Neuronal stem cell (in vitro differentiated cells): ENCODE results near the gene MAP4K3.

Experiments used
- DNase-seq: peaks from one replicate; pipeline ENCODE4 v3.0.0-alpha.2; 2013; ENCODE audit warnings: low spot score
- H2AFZ ChIP-seq: one replicate; pipeline ENCODE4 v1.6.1; 2013; ENCODE audit warnings: mild to moderate bottlenecking, low read length, inconsistent platforms
- H2AK5ac ChIP-seq: 2 replicates; pipeline ENCODE4 v1.6.1; 2013; ENCODE audit warnings: low read depth, mild to moderate bottlenecking, inconsistent platforms, low read length, moderate library complexity, mixed read lengths
- H2BK120ac ChIP-seq: 2 replicates; pipeline ENCODE4 v1.6.1; 2013; ENCODE audit warnings: low read depth, mild to moderate bottlenecking, inconsistent platforms, low read length, moderate library complexity, mixed read lengths
- H2BK12ac ChIP-seq: one replicate; pipeline ENCODE4 v1.6.1; 2013; ENCODE audit warnings: low read length, inconsistent platforms
- H2BK15ac ChIP-seq: 2 replicates; pipeline ENCODE4 v1.6.1; 2013; ENCODE audit warnings: mild to moderate bottlenecking, low read length, inconsistent platforms, mixed read lengths
- H2BK5ac ChIP-seq: one replicate; pipeline ENCODE4 v1.6.1; 2013; ENCODE audit warnings: inconsistent platforms, mild to moderate bottlenecking, low read length, moderate library complexity
- H3K14ac ChIP-seq: one replicate; pipeline ENCODE4 v1.6.1; 2013; ENCODE audit warnings: low read length, inconsistent platforms
- H3K18ac ChIP-seq: 2 replicates; pipeline ENCODE4 v1.6.1; 2013; ENCODE audit warnings: low read length, inconsistent platforms
- H3K23ac ChIP-seq: 2 replicates; pipeline ENCODE4 v1.6.1; 2013; ENCODE audit warnings: low read depth, mild to moderate bottlenecking, mixed read lengths, low read length, inconsistent platforms; ENCODE audit not compliant: poor library complexity
- H3K27ac ChIP-seq: replicated peaks from 3 replicates; pipeline ENCODE4 v1.5.1; 2013; ENCODE audit warnings: low read length, inconsistent platforms
- H3K27me3 ChIP-seq, 3 experiments: 2 replicates each; pipeline ENCODE4 v1.6.1; 2013; ENCODE audit warnings: low read length in 3 of 3, mild to moderate bottlenecking in 2 of 3, inconsistent platforms in 1 of 3, low read depth in 1 of 3, mixed read lengths in 1 of 3, moderate library complexity in 1 of 3; ENCODE audit not compliant: control insufficient read depth in 3 of 3, insufficient read depth in 3 of 3
- H3K36me3 ChIP-seq, 2 donors: replicated peaks in 1 of 2; 2 replicates each; pipeline ENCODE4 v1.6.1; 2013; ENCODE audit warnings: low read length in 2 of 2; ENCODE audit not compliant: control insufficient read depth in 2 of 2, insufficient read depth in 2 of 2
- H3K4ac ChIP-seq: 2 replicates; pipeline ENCODE4 v1.6.1; 2013; ENCODE audit warnings: inconsistent platforms, mild to moderate bottlenecking, low read length, moderate library complexity
- H3K4me1 ChIP-seq, 2 donors: 1 replicate in 1 of 2; 2 replicates in 1 of 2; pipeline ENCODE4 v1.6.1; 2013; ENCODE audit warnings: low read length in 2 of 2, low read depth in 1 of 2; ENCODE audit not compliant: control insufficient read depth in 2 of 2, insufficient read depth in 1 of 2
- H3K4me2 ChIP-seq: one replicate; pipeline ENCODE4 v1.6.1; 2013; ENCODE audit warnings: mild to moderate bottlenecking, low read length, inconsistent platforms; ENCODE audit not compliant: insufficient read depth, poor library complexity, severe bottlenecking
- H3K4me3 ChIP-seq, 2 donors: 2 replicates each; pipeline ENCODE4 v1.5.1; 2013; ENCODE audit warnings: low read length in 2 of 2, mild to moderate bottlenecking in 2 of 2, inconsistent platforms in 1 of 2, moderate library complexity in 1 of 2
- H3K79me1 ChIP-seq: one replicate; pipeline ENCODE4 v1.6.1; 2013; ENCODE audit warnings: low read depth, mild to moderate bottlenecking, inconsistent platforms, low read length, moderate library complexity
- H3K9ac ChIP-seq: one replicate; pipeline ENCODE4 v1.6.1; 2013; ENCODE audit warnings: mild to moderate bottlenecking, low read depth, low read length, inconsistent platforms; ENCODE audit not compliant: poor library complexity
- H3K9me3 ChIP-seq, 2 donors: replicated peaks in 1 of 2; 2 replicates each; pipeline versions ENCODE3 to v1.6.1; 2013; ENCODE audit warnings: low read length in 2 of 2, mild to moderate bottlenecking in 2 of 2, inconsistent platforms in 1 of 2, low read depth in 1 of 2, mixed read lengths in 1 of 2, moderate library complexity in 1 of 2; ENCODE audit not compliant: control insufficient read depth in 2 of 2, insufficient read depth in 1 of 2
- H4K8ac ChIP-seq: one replicate; pipeline ENCODE4 v1.6.1; 2013; ENCODE audit warnings: low read depth, mild to moderate bottlenecking, inconsistent platforms, low read length, moderate library complexity
- H4K91ac ChIP-seq: one replicate; pipeline ENCODE4 v1.6.1; 2013; ENCODE audit warnings: low read length, low read depth, mild to moderate bottlenecking, inconsistent platforms; ENCODE audit not compliant: poor library complexity
- whole genome bisulfite sequencing, 2 donors: extraction: QIAGEN DNeasy Blood & Tissue Kit; methylation state at CpG; one replicate each; pipeline ENCODE4 v1.1.7; 2013; ENCODE audit warnings: missing lambda C conversion rate in 2 of 2, mixed read lengths in 1 of 2; ENCODE audit not compliant: insufficient read length in 2 of 2, insufficient replicate concordance in 1 of 2; ENCODE audit errors: extremely low coverage in 2 of 2; 5-methylcytosine and 5-hydroxymethylcytosine counted together

Gene MAP4K3

DNA sequence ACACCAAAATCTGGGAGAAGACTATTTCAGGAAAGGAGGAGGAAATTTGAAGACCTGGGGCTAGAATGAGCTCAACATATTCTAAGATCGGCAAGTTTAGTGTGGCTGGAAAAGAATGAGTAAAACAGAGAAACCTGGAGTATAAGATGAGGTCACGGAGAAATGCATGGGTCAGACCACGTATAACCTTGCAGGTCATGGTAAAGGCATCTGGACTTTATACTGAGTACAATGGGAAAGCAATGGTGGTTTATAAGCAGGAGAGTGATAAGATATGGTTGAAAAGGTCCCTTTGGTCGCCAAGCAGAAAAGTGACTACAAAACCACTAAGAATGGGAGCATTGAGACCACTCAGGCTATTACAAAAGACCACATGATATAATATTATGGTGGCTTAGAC lies 102.1 kb downstream of the MAP4K3 start:
- Histone ChIP-seq H4K91ac (no peak overlapping the region), H2AK5ac (no peak overlapping the region), H3K4me1 (peaks cover 0 to 3% of the 10 kb centered on the region in 2 donors), H3K79me1 (no peaks in the 10 kb centered on the region), H3K4me3 (no peak overlapping the region), H3K27ac (no peak overlapping the region), H4K8ac (no peak overlapping the region), H2BK5ac (no peak overlapping the region), H3K14ac (no peak overlapping the region), H3K9me3 (peaks cover 0 to 5% of the 10 kb centered on the region in 2 donors), H3K4me2 (no peak overlapping the region), H3K4ac (no peak overlapping the region), H2BK120ac (no peak overlapping the region), H3K36me3 (peaks cover 0 to 84% of the 10 kb centered on the region in 2 donors), H3K27me3 (no peaks in the 10 kb centered on the region), H3K18ac (no peak overlapping the region), H3K23ac (no peak overlapping the region), H2AFZ (no peak overlapping the region), H3K9ac (no peak overlapping the region), H2BK12ac (no peak overlapping the region), H2BK15ac (no peak overlapping the region)
- DNase-seq: no peak
- no CpG with 5 or more reads among the region's 4 CpGs for WGBS, 2 donors

DNA sequence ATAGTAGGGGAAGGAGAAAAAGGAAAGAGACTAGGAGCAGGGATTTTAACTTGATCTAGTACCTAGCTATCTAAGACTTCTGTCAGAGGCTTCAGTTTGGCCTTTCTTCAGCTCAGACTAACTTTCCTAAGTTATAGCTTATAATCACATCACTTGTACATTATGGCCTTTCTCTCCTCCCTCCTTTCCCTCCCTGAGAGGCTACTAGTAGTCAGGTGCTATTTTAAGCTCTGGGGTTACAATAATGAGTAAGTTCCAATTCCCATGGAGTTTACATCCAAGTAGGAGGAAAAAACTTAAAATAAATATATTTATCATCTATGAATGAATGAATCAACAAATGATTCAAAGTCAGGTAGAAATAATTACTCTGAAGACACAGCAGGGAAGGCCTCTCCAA lies 102.6 kb downstream of the MAP4K3 start:
- Histone ChIP-seq H3K9me3 (peaks cover 0 to 5% of the 10 kb centered on the region in 2 donors), H4K8ac (no peak overlapping the region), H2BK5ac (no peak overlapping the region), H3K23ac (no peak overlapping the region), H2BK15ac (no peak overlapping the region), H2AK5ac (no peak overlapping the region), H3K4me2 (no peak overlapping the region), H3K27me3 (no peaks in the 10 kb centered on the region), H3K18ac (no peak overlapping the region), H3K27ac (no peak overlapping the region), H2BK12ac (no peak overlapping the region), H3K4ac (no peak overlapping the region), H3K14ac (no peak overlapping the region), H3K36me3 (peaks cover 0 to 88% of the 10 kb centered on the region in 2 donors), H3K4me1 (peaks cover 0 to 3% of the 10 kb centered on the region in 2 donors), H3K79me1 (no peaks in the 10 kb centered on the region), H2BK120ac (no peak overlapping the region), H4K91ac (no peak overlapping the region), H3K4me3 (no peak overlapping the region), H2AFZ (no peak overlapping the region), H3K9ac (no peak overlapping the region)
- DNase-seq: no peak

DNA sequence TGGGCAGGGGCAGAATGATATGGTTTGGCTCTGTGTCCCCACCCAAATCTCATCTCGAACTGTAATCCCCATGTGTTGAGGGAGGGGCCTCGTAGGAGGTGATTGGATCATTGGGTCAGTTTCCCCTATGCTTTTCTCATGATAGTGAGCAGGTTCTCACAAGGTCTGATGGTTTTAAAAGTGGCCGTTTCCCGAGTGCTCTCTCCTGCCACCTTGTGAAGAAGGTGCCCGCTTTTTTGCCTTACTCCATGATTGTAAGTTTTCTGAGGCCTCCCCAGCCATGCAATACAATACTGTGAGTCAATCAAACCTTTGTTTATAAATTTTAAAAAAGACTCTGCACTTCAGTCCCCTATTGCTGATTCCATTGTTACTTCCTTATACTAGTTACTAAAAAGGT lies 110.4 kb downstream of the MAP4K3 start:
- Histone ChIP-seq H3K27me3 (no peaks in the 10 kb centered on the region), H3K4me2 (no peak overlapping the region), H2BK120ac (no peak overlapping the region), H3K9ac (no peak overlapping the region), H2AK5ac (no peak overlapping the region), H3K14ac (no peak overlapping the region), H2BK5ac (no peak overlapping the region), H3K36me3 (peaks cover 0 to 98% of the 10 kb centered on the region in 2 donors), H3K4me1 (no peaks in the 10 kb centered on the region), H2BK12ac (no peak overlapping the region), H3K18ac (no peak overlapping the region), H3K4me3 (no peak overlapping the region), H2AFZ (no peak overlapping the region), H3K4ac (no peak overlapping the region), H3K79me1 (no peaks in the 10 kb centered on the region), H4K8ac (no peak overlapping the region), H3K27ac (no peak overlapping the region), H3K9me3 (peaks cover 0 to 2% of the 10 kb centered on the region in 2 donors), H2BK15ac (no peak overlapping the region), H4K91ac (no peak overlapping the region), H3K23ac (no peak overlapping the region)
- no peak for DNase-seq
- WGBS, 2 donors: no CpG with 5 or more reads among the region's 5 CpGs

DNA sequence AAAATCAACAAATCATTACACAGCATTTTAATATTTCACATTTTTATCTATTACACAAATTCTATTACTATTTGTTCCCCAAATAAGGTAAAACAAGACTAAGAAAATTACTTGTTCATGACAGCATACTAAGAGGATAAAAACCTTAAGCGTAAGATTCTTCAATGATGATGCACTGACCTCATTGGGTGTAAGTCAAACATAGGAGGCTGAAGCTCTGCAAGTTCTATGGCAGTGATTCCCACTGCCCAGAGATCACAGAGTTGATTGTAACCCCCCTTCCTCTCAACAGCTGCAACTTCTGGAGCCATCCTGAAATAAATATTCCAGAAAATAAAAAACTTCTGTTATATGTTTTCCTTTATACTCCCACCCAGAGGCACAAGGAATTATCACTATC lies 111.1 kb downstream of the MAP4K3 start:
- no peak for DNase-seq
- no peak overlapping the region for H2BK120ac ChIP-seq
- no peaks in the 10 kb centered on the region for H3K79me1 ChIP-seq
- H2BK15ac ChIP-seq: no peak overlapping the region
- no peak overlapping the region for H4K91ac ChIP-seq
- H4K8ac ChIP-seq: no peak overlapping the region
- H3K14ac ChIP-seq: no peak overlapping the region
- no peak overlapping the region for H3K4me2 ChIP-seq
- WGBS, 2 donors: no CpG with 5 or more reads among the region's 1 CpG
- H3K27ac ChIP-seq: no peak overlapping the region
- H2BK5ac ChIP-seq: no peak overlapping the region
- no peak overlapping the region for H2BK12ac ChIP-seq
- H3K27me3 ChIP-seq: no peaks in the 10 kb centered on the region
- no peak overlapping the region for H3K4me3 ChIP-seq
- no peak overlapping the region for H3K4ac ChIP-seq
- H3K23ac ChIP-seq: no peak overlapping the region
- H3K36me3 ChIP-seq: peaks cover 0 to 96% of the 10 kb centered on the region in 2 donors
- H3K18ac ChIP-seq: no peak overlapping the region
- no peak overlapping the region for H2AK5ac ChIP-seq
- no peaks in the 10 kb centered on the region for H3K4me1 ChIP-seq
- H3K9ac ChIP-seq: no peak overlapping the region
- H2AFZ ChIP-seq: no peak overlapping the region
- H3K9me3 ChIP-seq: peaks cover 0 to 2% of the 10 kb centered on the region in 2 donors
